Measurements from ENCODE around the gene AGPAT2.

- no peak for TF ChIP-seq CTCF (conservative IDR thresholded peaks at IDR 0.05; ENCODE audit: low read depth in 2 of 2)
- no peak for TF ChIP-seq POLR2AphosphoS5 (IDR thresholded peaks at IDR 0.05; ENCODE audit: low read depth)
- no peak for TF ChIP-seq EZH2 (IDR thresholded peaks at IDR 0.05; ENCODE audit: low read depth, unreplicated experiment)
- no peak for TF ChIP-seq REST (IDR thresholded peaks at IDR 0.05; ENCODE audit: unreplicated experiment)
- no peak for TF ChIP-seq NANOG (IDR thresholded peaks at IDR 0.05; ENCODE audit: borderline replicate concordance)
Measured at GRCh38 chr9:136684339-136684738, 2.9 kb downstream of the AGPAT2 start.
